Testis (tissue), 2 donors: Measurements from ENCODE around the gene ANAPC16.

Experiments
- CTCF ChIP-seq, 3 experiments: fragments of 450-650 bp in 2 of 3; fragments of 200-600 bp in 1 of 3; sonication (generic) in 1 of 3; IDR thresholded peaks; one replicate each; pipeline ENCODE4 v1.5.1; 2016 to 2019; ENCODE audit warnings: antibody characterized with exemption in 3 of 3, mild to moderate bottlenecking in 2 of 3, moderate library complexity in 1 of 3
- POLR2A ChIP-seq: fragments of 450-650 bp; IDR thresholded peaks from one replicate; pipeline ENCODE4 v1.6.1; 2017; ENCODE audit warnings: antibody characterized with exemption, mild to moderate bottlenecking, moderate library complexity

GRCh38 chr10:72245949-72246525 is 30.2 kb downstream of the ANAPC16 start:
- no peak for TF ChIP-seq CTCF (IDR thresholded peaks at IDR 0.05)
- TF ChIP-seq POLR2A: no peak
